DLD1 (cell line): ENCODE measurements around the gene PI16.

Source experiments
- in situ Hi-C: cut with HindIII; loops from 2 replicates; pipeline ENCODE4 v1.10.0; 2017; ENCODE audit warnings: low sequenced_read_pairs

Gene PI16, protein sequence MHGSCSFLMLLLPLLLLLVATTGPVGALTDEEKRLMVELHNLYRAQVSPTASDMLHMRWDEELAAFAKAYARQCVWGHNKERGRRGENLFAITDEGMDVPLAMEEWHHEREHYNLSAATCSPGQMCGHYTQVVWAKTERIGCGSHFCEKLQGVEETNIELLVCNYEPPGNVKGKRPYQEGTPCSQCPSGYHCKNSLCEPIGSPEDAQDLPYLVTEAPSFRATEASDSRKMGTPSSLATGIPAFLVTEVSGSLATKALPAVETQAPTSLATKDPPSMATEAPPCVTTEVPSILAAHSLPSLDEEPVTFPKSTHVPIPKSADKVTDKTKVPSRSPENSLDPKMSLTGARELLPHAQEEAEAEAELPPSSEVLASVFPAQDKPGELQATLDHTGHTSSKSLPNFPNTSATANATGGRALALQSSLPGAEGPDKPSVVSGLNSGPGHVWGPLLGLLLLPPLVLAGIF

DNA sequence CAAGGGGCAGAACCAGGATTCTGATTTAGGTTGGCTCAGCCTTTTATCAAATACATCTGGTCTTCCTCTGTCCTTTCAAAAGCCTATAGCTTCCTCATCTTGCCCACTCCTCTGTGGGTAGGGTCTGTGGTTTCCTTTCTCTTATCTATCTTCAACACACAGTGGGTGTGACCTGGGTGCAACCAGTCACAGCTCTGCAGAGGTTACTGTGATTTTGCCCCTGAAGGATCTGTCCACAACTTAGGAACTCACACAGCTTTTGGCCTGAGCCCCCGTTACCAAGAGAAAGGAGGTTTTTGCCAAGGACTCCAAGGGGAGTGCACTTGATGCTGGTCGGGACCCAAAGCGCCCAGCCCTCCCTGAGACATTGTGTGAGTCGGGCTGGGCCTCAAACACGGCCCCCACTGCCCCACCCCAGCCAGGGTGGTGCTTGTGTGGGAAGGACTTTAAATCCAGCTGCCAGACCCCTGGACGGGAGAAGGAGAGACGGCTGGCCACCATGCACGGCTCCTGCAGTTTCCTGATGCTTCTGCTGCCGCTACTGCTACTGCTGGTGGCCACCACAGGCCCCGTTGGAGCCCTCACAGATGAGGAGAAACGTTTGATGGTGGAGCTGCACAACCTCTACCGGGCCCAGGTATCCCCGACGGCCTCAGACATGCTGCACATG, at the start of gene PI16:
Gene PI16 (plus strand): TSS at position 477 of the 670 bp plus-strand sequence. CDS start 23 bp downstream, at position 500.
- in situ Hi-C loops: no loop called here

DNA sequence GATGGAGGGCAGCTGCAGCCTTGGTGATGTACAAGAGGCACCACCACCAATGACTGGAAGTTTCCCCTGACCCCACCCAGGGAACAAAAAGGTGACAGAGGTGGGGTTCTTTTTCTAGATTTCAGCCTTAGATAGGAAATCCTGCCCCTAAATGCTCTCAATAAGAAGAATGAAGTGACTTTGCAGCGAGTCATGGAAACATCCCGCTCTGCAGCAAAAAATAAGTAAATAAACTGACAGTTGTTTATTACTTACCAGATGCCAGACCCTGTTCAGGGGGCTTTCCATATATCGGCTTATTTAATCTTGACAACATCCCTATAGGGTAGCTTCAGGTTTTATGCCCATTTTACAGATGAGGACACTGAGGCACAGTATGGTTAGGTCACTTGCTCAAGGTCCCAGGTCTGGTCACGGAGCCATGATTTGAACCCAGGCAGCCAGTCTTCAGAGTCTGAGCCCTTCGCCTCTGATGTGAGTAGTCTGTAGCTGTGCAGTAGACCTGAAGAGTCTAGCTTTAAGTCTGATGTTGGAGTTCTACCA, 49.6 kb upstream of the PI16 start:
- in situ Hi-C loops: loop anchor here (10.0 kb wide), 1 partner anchor 110 kb away; no protein-coding TSS in a partner anchor

DNA sequence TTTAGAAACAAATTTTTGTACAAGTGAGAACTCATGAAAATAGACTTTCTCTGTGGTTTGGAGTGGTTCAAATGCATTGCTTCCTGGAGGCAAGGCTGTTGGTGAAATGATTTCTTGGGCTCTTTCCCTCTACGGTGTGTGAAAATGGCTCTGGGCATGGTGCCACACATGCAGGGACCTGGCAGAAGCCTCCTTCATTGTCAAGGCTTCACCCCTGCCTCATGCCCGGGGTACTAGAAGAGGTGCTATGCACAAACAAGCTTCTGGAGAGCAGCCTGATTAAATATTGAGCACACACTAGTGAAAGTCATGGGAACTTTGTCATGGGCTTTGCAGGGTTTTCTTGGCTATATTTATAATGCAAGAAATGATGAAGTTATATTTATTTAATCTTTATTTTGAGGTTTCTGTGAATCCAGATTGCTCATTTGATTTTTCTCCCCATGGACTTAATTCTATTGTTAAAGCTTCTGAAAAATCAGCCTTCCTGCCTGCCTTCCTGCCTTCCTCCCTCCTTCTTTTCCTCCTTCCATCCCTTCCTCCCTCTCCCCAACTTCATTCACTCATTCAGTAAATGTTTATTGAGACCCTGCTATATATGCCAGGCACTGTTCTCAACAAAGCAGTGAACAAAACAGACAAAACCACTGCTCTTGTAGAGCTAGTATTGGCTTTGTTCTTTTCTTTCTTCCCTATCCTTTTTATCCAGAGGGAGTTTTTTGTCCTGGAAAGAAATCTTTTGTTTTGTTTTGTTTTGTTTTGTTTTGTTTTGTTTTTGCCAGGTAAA, 47.8 kb upstream of the PI16 start:
- in situ Hi-C loops: loop anchor here (10.0 kb wide), 1 partner anchor 108 kb away; no protein-coding TSS in a partner anchor

DNA sequence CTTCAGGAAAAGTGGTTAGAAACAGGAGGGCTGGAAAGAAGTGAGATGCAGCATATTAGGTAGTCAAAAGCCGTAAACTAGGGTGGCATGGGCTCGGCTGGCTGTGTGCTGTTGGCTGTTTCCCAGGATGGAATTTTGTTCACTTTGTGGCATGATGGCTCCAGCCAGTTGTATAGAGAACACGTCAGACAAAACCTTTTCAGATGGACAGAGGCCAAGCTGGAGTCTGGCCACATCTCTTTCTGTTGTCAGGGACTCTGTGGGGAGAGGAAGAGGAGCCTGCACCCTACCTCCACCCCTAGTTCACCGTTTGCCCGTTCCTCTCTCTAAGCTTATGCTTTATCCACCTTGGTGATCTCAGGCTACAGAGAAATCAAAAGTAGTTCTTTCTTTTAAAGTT, 46.8 kb upstream of the PI16 start:
- in situ Hi-C loops: loop anchor here (10.0 kb wide), 1 partner anchor 107 kb away; no protein-coding TSS in a partner anchor

DNA sequence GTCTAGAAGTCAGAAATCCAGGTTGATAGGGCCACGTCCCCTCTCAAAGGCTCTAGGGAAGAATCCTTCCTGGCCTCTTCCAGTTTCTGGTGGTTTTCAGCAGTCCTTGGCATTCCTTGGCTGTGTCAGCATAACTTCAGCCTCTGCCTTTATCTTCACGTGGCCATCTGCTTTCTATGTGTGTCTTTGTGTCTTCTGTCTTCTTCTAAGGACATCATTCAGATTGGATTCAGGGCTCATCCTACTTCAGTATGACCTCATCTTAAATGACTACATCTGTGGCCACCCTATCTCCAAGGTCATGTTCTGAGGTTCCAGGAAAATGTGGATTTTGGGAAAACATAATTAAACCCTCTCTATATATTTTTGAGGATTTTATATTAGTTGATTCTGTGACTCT, 45.8 kb upstream of the PI16 start:
- in situ Hi-C loops: loop anchor here (10.0 kb wide), 1 partner anchor 106 kb away; no protein-coding TSS in a partner anchor

DNA sequence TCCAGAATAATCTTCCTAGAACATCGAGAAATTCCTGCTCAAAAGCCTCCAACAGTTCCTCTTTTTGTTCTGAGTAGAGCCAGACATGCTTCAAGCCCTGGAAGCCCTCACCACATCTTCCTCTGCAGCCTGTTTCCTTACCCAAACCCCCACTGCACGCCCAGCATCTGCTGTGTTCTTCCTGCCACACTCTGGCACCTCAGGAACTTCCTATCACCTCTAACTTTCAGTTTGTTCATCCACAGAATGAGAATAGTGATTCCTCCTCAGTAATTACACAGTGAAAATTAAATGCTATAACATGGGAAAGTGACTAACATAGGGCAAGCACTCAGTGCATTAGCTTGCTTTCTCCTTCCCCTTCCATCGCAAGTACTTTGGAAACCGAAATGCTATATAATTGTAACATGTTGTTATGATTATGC, 42.5 kb upstream of the PI16 start:
- in situ Hi-C loops: no loop called here

DNA sequence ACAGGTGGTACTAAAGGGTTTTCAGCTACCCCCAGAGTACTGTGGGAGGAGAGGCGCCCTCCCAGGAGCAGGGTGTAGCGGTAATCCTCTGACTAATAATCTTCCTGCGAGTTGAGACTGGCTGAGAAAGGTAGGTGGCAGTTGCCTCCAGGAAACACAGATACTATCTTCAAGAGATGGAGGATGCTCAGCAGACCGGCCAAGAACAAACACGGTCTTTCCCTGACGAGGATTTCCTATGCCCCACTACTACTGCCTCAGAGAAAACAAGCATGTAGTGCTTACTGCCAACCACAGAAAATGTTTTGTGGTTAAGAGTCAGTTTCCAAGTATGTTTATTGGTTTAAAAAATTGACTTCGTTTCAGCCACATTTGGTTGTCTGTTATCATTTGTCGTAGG, 42.0 kb upstream of the PI16 start:
- in situ Hi-C loops: no loop called here

DNA sequence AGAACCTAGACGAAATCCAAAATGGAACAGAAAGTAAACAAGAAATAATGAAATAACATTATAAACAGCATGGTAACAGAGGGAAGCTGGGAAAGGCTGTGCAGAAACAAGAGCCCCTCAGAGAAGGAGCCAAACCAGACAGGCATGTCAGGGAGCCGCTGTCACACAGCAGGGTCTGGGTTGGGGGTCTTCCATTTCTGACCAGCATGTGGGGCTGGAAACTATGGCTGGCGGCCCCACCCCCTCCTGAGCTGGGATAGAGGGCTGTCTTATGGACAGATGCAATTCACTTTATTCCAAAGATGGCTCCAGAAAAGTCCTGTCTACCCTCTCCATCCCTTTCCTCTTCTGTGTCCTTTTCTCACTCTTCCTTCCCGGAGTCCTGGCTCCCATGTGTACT, 41.5 kb upstream of the PI16 start:
- in situ Hi-C loops: no loop called here

DNA sequence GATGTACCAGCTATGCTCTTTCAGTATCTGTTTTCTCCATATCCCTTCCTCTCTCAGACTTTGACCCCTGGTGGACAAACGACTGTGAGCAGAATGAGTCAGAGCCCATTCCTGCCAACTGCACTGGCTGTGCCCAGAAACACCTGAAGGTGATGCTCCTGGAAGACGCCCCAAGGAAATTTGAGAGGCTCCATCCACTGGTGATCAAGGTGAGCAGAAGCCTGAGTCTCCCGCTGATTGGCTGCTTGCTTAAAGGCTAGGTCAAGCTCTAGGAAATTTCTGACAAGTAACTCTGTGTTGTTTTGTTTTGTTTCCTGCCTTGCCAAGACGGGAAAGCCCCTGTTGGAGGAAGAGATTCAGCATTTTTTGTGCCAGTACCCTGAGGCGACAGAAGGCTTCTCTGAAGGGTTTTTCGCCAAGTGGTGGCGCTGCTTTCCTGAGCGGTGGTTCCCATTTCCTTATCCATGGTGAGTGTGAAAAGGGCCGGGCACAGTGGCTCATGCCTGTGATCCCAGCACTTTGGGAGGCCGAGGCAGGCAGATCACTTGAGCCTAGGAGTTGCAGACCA, 40.2 kb upstream of the PI16 start:
- in situ Hi-C loops: no loop called here

DNA sequence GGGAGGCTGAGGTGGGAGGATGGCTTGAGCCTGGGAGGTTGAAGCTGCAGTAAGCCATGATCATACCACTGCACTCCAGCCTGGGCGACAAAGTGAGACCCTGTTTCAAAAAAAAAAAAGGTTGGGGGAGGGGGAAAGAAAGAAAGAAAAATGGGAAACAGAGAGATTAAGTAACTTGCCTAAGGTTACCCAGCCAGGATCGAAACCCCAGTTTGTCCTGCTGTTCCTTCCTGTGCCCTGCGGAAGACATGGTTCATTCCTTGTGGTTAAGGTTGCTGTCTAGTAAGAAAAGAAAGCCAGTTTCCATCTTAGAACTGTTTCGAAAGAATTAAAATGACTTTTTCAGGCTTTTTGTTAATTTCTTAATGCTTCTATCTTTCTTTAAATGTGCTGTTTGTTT, 38.9 kb upstream of the PI16 start:
- in situ Hi-C loops: no loop called here

DNA sequence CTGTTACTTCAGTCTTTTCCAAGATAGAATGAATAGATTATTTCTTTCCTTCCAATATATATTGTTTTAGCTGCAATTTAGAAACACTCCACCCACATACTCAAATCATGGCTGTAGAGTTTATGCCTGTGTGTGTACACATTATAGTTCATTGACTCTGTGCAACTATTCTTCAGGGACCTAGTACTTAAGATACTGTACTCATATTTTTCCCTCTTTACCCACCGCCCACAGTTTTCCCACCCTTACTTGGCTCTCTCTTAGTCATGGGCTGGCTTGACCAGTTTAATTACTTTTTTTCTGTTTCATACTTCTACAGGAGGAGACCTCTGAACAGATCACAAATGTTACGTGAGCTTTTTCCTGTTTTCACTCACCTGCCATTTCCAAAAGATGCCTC, 38.4 kb upstream of the PI16 start:
- in situ Hi-C loops: no loop called here

DNA sequence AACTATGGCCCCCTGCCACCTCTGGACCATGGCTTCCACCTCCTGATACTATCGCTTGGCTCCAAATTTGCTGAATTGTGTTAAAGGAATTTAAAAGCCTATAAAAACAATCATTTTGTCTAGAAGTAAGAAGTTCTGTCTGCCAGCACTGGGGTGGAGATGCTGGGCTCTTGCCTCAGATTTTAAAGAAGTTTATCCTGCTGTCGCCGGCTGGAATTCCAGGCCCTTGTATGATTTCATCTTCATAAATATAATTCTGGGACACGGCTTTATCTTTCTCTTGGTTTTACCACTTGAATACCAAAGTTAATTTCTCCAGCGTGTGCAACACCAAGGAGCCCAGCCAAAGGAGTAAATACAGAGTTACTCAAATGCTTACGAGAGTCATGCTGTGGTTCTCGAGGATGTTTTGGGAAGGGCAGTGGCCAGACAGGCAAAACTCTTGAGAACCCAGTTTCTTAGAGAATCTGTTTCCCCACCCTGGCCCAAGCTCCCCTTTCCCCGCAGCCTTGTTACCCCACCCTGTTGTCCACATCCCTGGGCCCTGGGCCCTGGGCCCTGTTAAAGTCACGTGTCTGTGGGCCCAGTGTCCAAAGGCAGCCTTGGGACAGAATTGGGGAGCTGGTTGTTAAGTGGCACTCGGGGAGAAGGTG, 36.9 kb upstream of the PI16 start:
- in situ Hi-C loops: no loop called here

DNA sequence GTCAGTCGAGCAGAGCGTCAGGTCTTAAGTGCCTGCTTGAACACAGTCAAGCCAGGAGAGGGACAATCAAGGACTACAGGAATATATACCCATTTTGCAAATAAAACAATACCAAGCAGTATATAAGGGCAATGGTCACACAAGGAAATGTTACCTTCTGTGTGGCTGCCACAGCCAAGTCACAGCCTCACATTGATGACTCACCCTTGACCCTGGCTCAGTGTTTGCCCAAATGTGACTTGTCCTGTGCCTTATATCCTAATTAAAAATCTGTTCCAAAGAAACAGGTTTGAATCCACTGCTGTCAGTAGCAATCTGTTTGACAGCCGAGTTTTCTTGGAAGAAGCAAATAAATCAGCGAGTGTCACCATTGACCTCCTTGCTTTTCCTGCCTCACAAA, 34.5 kb upstream of the PI16 start:
- in situ Hi-C loops: no loop called here

DNA sequence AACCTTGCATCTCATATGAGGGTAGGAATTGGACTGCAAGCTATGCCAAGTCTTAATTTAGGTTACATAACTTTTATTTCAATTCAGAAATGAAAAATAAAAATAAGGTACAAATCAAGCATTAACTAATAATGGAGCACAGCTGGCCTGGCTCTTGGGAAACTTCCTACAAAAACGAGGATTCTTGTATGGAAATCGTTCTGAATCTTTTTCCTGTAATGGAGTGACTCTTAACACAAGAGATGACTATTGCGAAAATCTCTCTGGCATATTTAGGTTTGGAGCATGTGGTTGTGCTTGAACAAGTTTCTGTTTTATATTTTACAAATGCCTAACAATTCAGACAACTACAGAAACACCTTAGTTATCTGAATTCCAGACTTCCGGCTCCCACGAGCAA, 34.0 kb upstream of the PI16 start:
- in situ Hi-C loops: no loop called here

DNA sequence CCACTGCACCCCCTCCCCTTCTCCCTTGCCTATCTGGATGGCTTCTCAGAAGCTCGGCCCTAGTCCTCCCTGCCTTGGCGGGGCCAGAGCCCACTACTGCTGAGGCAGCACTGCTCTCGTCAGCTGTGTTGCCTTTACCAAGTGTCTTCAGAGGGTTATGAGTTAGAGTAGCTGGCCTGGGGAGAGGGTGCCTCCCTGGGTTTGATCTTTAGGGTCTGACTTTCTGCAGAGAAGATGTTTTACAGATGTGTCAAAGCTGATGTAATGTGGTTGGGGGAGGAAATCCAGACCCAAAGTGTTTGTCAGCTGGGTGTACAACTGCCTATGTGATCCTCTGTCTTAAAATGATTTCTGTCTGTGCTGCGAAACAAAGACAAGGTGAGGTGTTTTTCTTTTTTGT, 30.4 kb upstream of the PI16 start:
- in situ Hi-C loops: no loop called here

DNA sequence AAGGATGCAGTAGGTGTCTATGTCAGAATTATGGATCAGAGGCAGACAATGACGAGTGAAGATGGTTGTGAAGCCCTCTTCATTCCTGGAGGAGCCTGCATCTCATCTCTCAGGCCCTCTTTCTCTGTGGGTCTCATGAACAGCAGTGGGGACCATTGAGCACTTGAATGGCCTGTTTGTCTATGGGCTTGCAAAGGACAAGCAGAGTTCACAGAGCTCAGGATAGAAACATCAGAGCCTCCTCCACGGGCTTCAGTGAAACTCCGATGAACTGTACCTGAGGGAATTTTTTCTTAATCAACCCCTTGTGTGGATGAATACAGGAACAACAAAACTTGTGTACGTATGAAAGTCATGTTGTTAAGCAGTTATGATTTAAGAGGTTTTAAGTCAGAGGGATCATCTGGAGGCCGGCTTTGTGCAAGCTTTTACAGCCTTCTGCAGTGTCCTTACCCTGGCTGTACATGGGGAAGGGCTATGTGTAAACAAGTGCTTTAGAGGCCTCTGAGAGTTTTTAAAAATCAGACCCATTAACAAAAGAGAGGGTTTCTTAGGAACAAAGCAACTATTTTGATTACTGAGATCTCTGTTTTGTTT, 29.7 kb upstream of the PI16 start:
- in situ Hi-C loops: no loop called here

DNA sequence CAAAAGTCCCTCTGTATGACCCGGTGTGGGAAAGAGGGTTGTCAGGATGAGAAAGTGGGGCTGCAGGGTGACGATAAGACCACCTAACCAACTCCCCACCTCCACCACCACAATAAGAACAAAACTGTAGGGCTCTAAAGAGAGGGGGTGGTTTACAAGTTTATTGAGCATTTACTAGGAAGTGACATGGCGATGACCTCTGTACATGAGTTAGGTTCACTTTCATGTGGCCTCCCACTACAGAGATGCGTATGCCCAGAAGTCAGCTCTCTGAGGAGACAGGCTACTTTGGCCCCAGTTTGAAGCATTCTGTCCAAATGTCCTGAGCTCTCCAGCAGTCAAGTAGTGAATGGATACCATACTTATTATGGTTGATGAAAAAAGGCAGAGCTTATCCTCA, 28.7 kb upstream of the PI16 start:
- in situ Hi-C loops: no loop called here

DNA sequence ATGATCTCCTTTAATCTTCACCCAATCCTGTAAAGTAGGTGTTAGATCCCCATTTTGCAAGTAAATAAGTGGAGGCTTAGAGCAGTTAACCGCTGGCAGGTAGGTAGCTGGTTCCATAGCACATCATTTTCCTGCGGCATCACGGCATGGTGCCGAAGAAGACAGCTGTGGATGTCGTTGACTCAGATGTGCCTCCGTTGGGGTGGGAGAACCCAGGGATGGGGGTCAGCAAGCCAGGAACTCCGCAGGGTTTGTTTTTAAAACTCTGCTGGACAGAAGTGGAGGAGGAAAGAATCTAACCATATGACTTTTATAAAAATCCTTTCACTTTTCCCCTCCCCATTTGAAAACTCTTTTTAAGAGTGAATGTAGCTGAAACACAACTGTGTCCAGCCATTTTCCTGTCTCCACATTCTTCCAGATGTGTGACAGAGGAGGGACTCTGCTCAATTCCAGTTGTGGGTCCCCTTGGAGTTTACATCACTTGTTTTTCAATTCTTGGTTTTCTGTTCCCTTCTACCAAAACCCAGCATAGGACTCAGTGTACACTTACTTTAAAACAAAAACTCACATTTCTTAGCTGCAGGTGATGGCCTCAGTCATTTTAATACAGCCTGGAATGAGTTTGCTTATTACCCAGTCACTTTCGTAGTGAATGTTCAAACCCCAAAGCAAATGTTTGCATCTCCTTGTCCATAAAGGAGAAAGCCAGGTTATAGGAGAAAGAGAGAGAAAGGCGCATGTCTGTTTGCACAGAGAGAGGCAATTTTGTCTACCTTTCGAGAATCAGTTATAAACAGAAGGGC, 27.6 kb upstream of the PI16 start:
- in situ Hi-C loops: no loop called here
